IPS DF 4.7 (cell line): ENCODE measurements around the gene JCAD.
"Not testable (repeated sequence)": the region's sequence is repeated elsewhere in the genome, so short reads cannot be mapped to it uniquely, and the experiment has no call there.

ENCODE experiments used
- DNase-seq: peaks from one replicate; pipeline ENCODE4 v3.0.0-alpha.2; 2013; ENCODE audit warnings: low spot score; ENCODE audit errors: extremely low read depth

The JCAD gene

GRCh38 chr10:29991382-29991781, 68.0 kb downstream of the JCAD start:
- no peak for DNase-seq

GRCh38 chr10:29987471-29987870, 71.9 kb downstream of the JCAD start:
- DNase-seq: no peak

GRCh38 chr10:29982997-29983648, 76.3 kb downstream of the JCAD start:
- no peak for DNase-seq

- no peak for DNase-seq
Observed at GRCh38 chr10:29981510-29981909, 77.9 kb downstream of the JCAD start.

GRCh38 chr10:29980084-29980483, 79.3 kb downstream of the JCAD start:
- DNase-seq: no peak

- DNase-seq: not testable (repeated sequence)
Observed at GRCh38 chr10:29979421-29979779, 80.0 kb downstream of the JCAD start.

GRCh38 chr10:29977171-29977570, 82.2 kb downstream of the JCAD start:
- no peak for DNase-seq

- no peak for DNase-seq
Observed at GRCh38 chr10:29976134-29976533, 83.3 kb downstream of the JCAD start.

- no peak for DNase-seq
Observed at GRCh38 chr10:29974773-29975172, 84.6 kb downstream of the JCAD start.

GRCh38 chr10:29973921-29974320, 85.5 kb downstream of the JCAD start:
- no peak for DNase-seq

GRCh38 chr10:29970576-29970975, 88.8 kb downstream of the JCAD start:
- no peak for DNase-seq

GRCh38 chr10:29970012-29970396, 89.4 kb downstream of the JCAD start:
- DNase-seq: no peak

GRCh38 chr10:29969255-29970011, 90.0 kb downstream of the JCAD start:
- DNase-seq: no peak

GRCh38 chr10:29968585-29968984, 90.8 kb downstream of the JCAD start:
- no peak for DNase-seq

GRCh38 chr10:29966269-29966668, 93.1 kb downstream of the JCAD start:
- no peak for DNase-seq
